Lower leg skin (tissue), 3 donors: Measurements from ENCODE around the gene PDK1.

Experiments
- CTCF ChIP-seq, 3 donors: fragments of 450-650 bp; IDR thresholded peaks; one replicate each; pipeline ENCODE4 v1.5.1; 2016; ENCODE audit warnings: antibody characterized with exemption in 3 of 3, mild to moderate bottlenecking in 3 of 3, moderate library complexity in 2 of 3
- POLR2A ChIP-seq, 2 donors: fragments of 450-650 bp; IDR thresholded peaks; one replicate each; pipeline ENCODE4 v1.6.1; 2016 to 2017; ENCODE audit warnings: antibody characterized with exemption in 2 of 2, mild to moderate bottlenecking in 1 of 2, moderate library complexity in 1 of 2

GRCh38 chr2:172624996-172625395 lies 69.1 kb downstream of the PDK1 start:
- TF ChIP-seq CTCF (IDR thresholded peaks at IDR 0.05) (no peak), POLR2A (IDR thresholded peaks at IDR 0.05) (no peak)
